ENCODE measurements around the gene TIPIN. TPM values are rescaled to one million over a fixed set of nuclear protein-coding genes. Genes with fewer than 3 reads are reported as not detected.
"Not testable (repeated sequence)": the region's sequence is repeated elsewhere in the genome, so short reads cannot be mapped to it uniquely, and the experiment has no call there.

The TIPIN gene
- total and polyA plus RNA-seq, 12 donors, result 2.4 to 5.4 (median 3.4) TPM

GRCh38 chr15:66362776-66363175 lies 6.3 kb upstream of the TIPIN start:
- Histone ChIP-seq H3K9me3 (no peaks in the 10 kb centered on the region), H3K4me3 (no peak overlapping the region), H3K4me1 (no peaks in the 10 kb centered on the region), H3K27ac (no peak overlapping the region), H3K27me3 (no peaks in the 10 kb centered on the region), H3K36me3 (no peaks in the 10 kb centered on the region)
- DNase-seq (no peak), ATAC-seq (no peak)
- TF ChIP-seq, protein P1, sequence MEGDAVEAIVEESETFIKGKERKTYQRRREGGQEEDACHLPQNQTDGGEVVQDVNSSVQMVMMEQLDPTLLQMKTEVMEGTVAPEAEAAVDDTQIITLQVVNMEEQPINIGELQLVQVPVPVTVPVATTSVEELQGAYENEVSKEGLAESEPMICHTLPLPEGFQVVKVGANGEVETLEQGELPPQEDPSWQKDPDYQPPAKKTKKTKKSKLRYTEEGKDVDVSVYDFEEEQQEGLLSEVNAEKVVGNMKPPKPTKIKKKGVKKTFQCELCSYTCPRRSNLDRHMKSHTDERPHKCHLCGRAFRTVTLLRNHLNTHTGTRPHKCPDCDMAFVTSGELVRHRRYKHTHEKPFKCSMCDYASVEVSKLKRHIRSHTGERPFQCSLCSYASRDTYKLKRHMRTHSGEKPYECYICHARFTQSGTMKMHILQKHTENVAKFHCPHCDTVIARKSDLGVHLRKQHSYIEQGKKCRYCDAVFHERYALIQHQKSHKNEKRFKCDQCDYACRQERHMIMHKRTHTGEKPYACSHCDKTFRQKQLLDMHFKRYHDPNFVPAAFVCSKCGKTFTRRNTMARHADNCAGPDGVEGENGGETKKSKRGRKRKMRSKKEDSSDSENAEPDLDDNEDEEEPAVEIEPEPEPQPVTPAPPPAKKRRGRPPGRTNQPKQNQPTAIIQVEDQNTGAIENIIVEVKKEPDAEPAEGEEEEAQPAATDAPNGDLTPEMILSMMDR (IDR thresholded peaks at IDR 0.05), result no peak
- 97 to 100% methylated on average over 1 of the region's 1 CpG for WGBS, 2 donors
- intact Hi-C loops (cut with DNase I), result no loop called here

GRCh38 chr15:66361745-66362460 lies 5.4 kb upstream of the TIPIN start:
- H3K27ac ChIP-seq; DNase-seq; ATAC-seq; H3K4me1 ChIP-seq; intact Hi-C loops (cut with DNase I); H3K36me3 ChIP-seq; H3K27me3 ChIP-seq; H3K9me3 ChIP-seq; H3K4me3 ChIP-seq: not testable (repeated sequence)
- 83 to 85% methylated on average over 15 of the region's 15 CpGs for WGBS, 2 donors

DNA sequence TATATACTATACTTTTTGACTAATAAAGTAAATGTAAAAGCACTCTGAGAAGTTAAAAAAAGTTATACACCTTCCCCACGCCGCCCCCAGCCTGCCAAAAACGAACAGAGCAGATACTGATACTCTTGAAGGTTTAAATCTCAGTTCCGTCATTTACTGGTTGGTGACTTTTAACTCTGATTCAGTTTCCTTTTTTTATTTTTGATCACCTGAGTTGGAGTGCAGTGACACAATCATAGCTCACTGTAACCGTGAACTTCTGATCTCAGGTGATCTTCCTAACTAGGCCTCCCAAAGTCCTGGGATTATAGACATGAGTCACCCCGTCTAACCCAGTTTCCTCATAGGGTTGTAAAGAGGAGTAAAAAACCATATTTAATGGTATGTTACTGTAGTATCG lies 3.3 kb upstream of the TIPIN start:
- Histone ChIP-seq H3K36me3 (no peaks in the 10 kb centered on the region), H3K4me3 (no peak overlapping the region), H3K9me3 (no peaks in the 10 kb centered on the region), H3K4me1 (peaks cover 0 to 14% (median 5%) of the 10 kb centered on the region in 9 donors), H3K27ac (no peak overlapping the region), H3K27me3 (no peaks in the 10 kb centered on the region)
- DNase-seq (no peak), ATAC-seq (no peak)
- TF ChIP-seq, protein P1 (IDR thresholded peaks at IDR 0.05), result no peak
- intact Hi-C loops (cut with DNase I), result loop anchor here in 2 of 10 donors (10.0 kb wide), 1 partner anchor 135 kb away; the partner anchor contains the start of gene SNAPC5 (in 2 of the 2)
- 86 to 91% methylated on average over 7 of the region's 7 CpGs for WGBS, 2 donors

GRCh38 chr15:66356077-66356358 lies 467 bp downstream of the TIPIN start:
- Histone ChIP-seq H3K27me3 (no peaks in the 10 kb centered on the region), H3K4me3 (peak overlapping the region; percentile 47 to 76 (median 59)), H3K4me1 (peaks cover 0 to 14% (median 5%) of the 10 kb centered on the region in 9 donors), H3K36me3 (peaks cover 0 to 19% (median 0%) of the 10 kb centered on the region in 9 donors), H3K27ac (peak overlapping the region in 9 of 10 donors; percentile 30 to 87 (median 58)), H3K9me3 (no peaks in the 10 kb centered on the region)
- no peak for DNase-seq
- WGBS, 2 donors, result 7 to 8% methylated on average over 12 of the region's 12 CpGs
- peak in 1 of 8 donors; percentile 25 for ATAC-seq
- intact Hi-C loops (cut with DNase I), result loop anchor here in 3 of 10 donors (1.0 to 10.0 kb wide), 2 partner anchors 30 to 139 kb away; partner anchors contain the start of genes SNAPC5 (in 2 of the 3) and MAP2K1 (in 1 of the 3)
- TF ChIP-seq, protein P1 (IDR thresholded peaks at IDR 0.05), result no peak

DNA sequence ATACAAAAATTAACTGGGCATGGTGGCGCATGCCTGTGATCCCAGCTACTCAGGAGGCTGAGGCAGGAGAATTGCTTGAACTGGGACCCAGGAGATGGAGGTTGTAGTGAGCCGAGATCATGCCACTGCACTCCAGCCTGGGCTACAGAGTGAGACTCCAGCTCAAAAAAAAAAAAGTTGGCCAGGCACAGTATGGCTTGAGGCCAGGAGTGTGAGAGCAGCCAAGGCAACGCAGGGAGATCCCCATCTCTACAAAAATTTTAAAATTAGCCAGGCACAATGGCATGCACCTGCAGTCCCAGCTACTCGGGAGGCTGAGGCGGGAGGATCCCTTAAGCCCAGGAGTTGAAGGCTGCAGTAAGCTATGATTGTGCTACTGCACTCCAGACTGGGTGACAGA lies 8.0 kb downstream of the TIPIN start:
- H3K27me3 ChIP-seq; DNase-seq; intact Hi-C loops (cut with DNase I); H3K9me3 ChIP-seq; H3K4me3 ChIP-seq; H3K27ac ChIP-seq; H3K4me1 ChIP-seq; ATAC-seq: not testable (repeated sequence)
- 48 to 63% methylated on average over 5 of the region's 5 CpGs for WGBS, 2 donors
- H3K36me3 ChIP-seq, result peaks cover 0 to 72% (median 0%) of the 10 kb centered on the region in 9 donors
